CD14-positive monocyte (primary cell): ENCODE measurements around the gene CENPX. TPM values are rescaled to one million over a fixed set of nuclear protein-coding genes. Genes with fewer than 3 reads are reported as not detected.

Source experiments
- DNase-seq, 3 donors: peaks; one replicate each; pipeline ENCODE4 v3.0.0-alpha.2; 2011 to 2022
- H2AFZ ChIP-seq: 2 replicates; pipeline ENCODE4 v1.6.0; 2012; ENCODE audit warnings: mild to moderate bottlenecking, low read depth, low read length, inconsistent platforms; ENCODE audit not compliant: insufficient read depth, poor library complexity, severe bottlenecking
- H3K27ac ChIP-seq, 2 donors: 1 replicate in 1 of 2; 2 replicates in 1 of 2; pipeline ENCODE4 v1.5.1; 2012 to 2013; ENCODE audit warnings: low read length in 2 of 2, control low read depth in 1 of 2, inconsistent platforms in 1 of 2, low read depth in 1 of 2, mild to moderate bottlenecking in 1 of 2
- H3K27me3 ChIP-seq, 2 donors: one replicate each; pipeline versions ENCODE4 v1.6.0 to v1.6.1; 2011 to 2013; ENCODE audit warnings: low read length in 2 of 2; ENCODE audit not compliant: control insufficient read depth in 2 of 2, insufficient read depth in 2 of 2
- H3K36me3 ChIP-seq, 2 donors: replicated peaks in 1 of 2; 1 replicate in 1 of 2; 2 replicates in 1 of 2; pipeline versions ENCODE4 v1.5.1 to v1.6.1; 2012 to 2013; ENCODE audit warnings: low read length in 2 of 2, control low read depth in 1 of 2, inconsistent platforms in 1 of 2, mild to moderate bottlenecking in 1 of 2; ENCODE audit not compliant: insufficient read depth in 2 of 2, control insufficient read depth in 1 of 2
- H3K4me1 ChIP-seq, 2 donors: 1 replicate in 1 of 2; 2 replicates in 1 of 2; pipeline versions ENCODE4 v1.5.1 to v1.6.1; 2012 to 2013; ENCODE audit warnings: low read length in 2 of 2, control low read depth in 1 of 2, inconsistent platforms in 1 of 2, mild to moderate bottlenecking in 1 of 2, moderate library complexity in 1 of 2; ENCODE audit not compliant: insufficient read depth in 2 of 2, control insufficient read depth in 1 of 2
- H3K4me2 ChIP-seq: replicated peaks from 2 replicates; pipeline ENCODE3; 2012; ENCODE audit warnings: low read length, moderate library complexity, mild to moderate bottlenecking; ENCODE audit not compliant: poor library complexity, severe bottlenecking; ENCODE audit errors: extremely low read depth
- H3K4me3 ChIP-seq, 3 experiments: fragments of 200-600 bp in 1 of 3; sonication (generic) in 1 of 3; replicated peaks in 1 of 3; 1 replicate in 2 of 3; 2 replicates in 1 of 3; pipeline ENCODE4 v1.5.1; 2011 to 2013; ENCODE audit warnings: low read length in 3 of 3, mild to moderate bottlenecking in 3 of 3, control low read depth in 2 of 3, low read depth in 2 of 3, inconsistent platforms in 1 of 3, moderate library complexity in 1 of 3
- H3K79me2 ChIP-seq: 2 replicates; pipeline ENCODE4 v1.6.0; 2012; ENCODE audit warnings: mild to moderate bottlenecking, control low read depth, inconsistent platforms, low read length, moderate library complexity; ENCODE audit not compliant: insufficient read depth
- H3K9ac ChIP-seq: 2 replicates; pipeline ENCODE4 v1.6.0; 2017; ENCODE audit warnings: low read length, mild to moderate bottlenecking; ENCODE audit not compliant: insufficient read depth, poor library complexity, severe bottlenecking
- H3K9me3 ChIP-seq, 2 donors: replicated peaks in 1 of 2; 1 replicate in 1 of 2; 2 replicates in 1 of 2; pipeline versions ENCODE4 v1.5.1 to v1.6.1; 2012 to 2013; ENCODE audit warnings: low read length in 2 of 2, control low read depth in 1 of 2; ENCODE audit not compliant: control insufficient read depth in 1 of 2, insufficient read depth in 1 of 2
- H4K20me1 ChIP-seq: 2 replicates; pipeline ENCODE4 v1.6.0; 2012; ENCODE audit warnings: mild to moderate bottlenecking, low read length, control low read depth, moderate library complexity; ENCODE audit not compliant: insufficient read depth
- H3K27ac Mint-ChIP-seq, 7 donors: one replicate each; pipeline ENCODE4 v1.8.0; 2020; ENCODE audit warnings: mild to moderate bottlenecking in 7 of 7, mixed read lengths in 7 of 7, moderate library complexity in 6 of 7, inconsistent platforms in 2 of 7
- H3K27me3 Mint-ChIP-seq, 3 donors: one replicate each; pipeline ENCODE4 v1.8.0; 2021 to 2022; ENCODE audit warnings: low read depth in 3 of 3, mild to moderate bottlenecking in 3 of 3, mixed read lengths in 3 of 3, moderate library complexity in 3 of 3, inconsistent platforms in 1 of 3
- H3K36me3 Mint-ChIP-seq, 2 donors: one replicate each; pipeline ENCODE4 v1.8.0; 2020; ENCODE audit warnings: mixed read lengths in 2 of 2, inconsistent platforms in 1 of 2, mild to moderate bottlenecking in 1 of 2
- H3K4me1 Mint-ChIP-seq: one replicate; pipeline ENCODE4 v1.8.0; 2020; ENCODE audit warnings: mild to moderate bottlenecking, mixed read lengths
- H3K4me3 Mint-ChIP-seq, 2 donors: one replicate each; pipeline ENCODE4 v1.8.0; 2020; ENCODE audit warnings: mild to moderate bottlenecking in 2 of 2, mixed read lengths in 2 of 2, moderate library complexity in 1 of 2
- H3K9me3 Mint-ChIP-seq, 7 donors: one replicate each; pipeline ENCODE4 v1.8.0; 2020 to 2022; ENCODE audit warnings: mixed read lengths in 7 of 7, mild to moderate bottlenecking in 6 of 7, moderate library complexity in 6 of 7, inconsistent platforms in 2 of 7
- WGBS: methylation state at CpG from one replicate; pipeline ENCODE4 v1.1.5; 2013; ENCODE audit warnings: missing lambda C conversion rate; ENCODE audit not compliant: insufficient coverage; 5-methylcytosine and 5-hydroxymethylcytosine counted together
- intact Hi-C, 2 donors: fragments of 100-400 bp; cut with micrococcal nuclease; formaldehyde crosslinking; loops; one replicate each; pipeline versions ENCODE4 v1.15.0 to v1.15.1; 2023
- polyA plus RNA-seq, 3 donors: library from polyadenylated mRNA; depleted of rRNA in 1 of 3; unstranded in 2 of 3; stranded (reverse) in 1 of 3; fragments of 300-500 nt in 2 of 3; fragments of >200 nt in 1 of 3; fragmentation: Illumina TruSeq in 2 of 3; gene quantifications; 1 replicate in 2 of 3; 2 replicates in 1 of 3; pipeline ENCODE4 v1.2.3, GENCODE V29; 2012 to 2021
- TF ChIP-seq, protein P1 (sequence below): fragments of 200-600 bp; IDR thresholded peaks from one replicate; pipeline ENCODE4 v1.8.0; 2022; ENCODE audit warnings: antibody characterized with exemption, mild to moderate bottlenecking

CENPX gene
- polyA plus RNA-seq, 3 donors: 47.7 to 57.0 (median 55.9) TPM

DNA sequence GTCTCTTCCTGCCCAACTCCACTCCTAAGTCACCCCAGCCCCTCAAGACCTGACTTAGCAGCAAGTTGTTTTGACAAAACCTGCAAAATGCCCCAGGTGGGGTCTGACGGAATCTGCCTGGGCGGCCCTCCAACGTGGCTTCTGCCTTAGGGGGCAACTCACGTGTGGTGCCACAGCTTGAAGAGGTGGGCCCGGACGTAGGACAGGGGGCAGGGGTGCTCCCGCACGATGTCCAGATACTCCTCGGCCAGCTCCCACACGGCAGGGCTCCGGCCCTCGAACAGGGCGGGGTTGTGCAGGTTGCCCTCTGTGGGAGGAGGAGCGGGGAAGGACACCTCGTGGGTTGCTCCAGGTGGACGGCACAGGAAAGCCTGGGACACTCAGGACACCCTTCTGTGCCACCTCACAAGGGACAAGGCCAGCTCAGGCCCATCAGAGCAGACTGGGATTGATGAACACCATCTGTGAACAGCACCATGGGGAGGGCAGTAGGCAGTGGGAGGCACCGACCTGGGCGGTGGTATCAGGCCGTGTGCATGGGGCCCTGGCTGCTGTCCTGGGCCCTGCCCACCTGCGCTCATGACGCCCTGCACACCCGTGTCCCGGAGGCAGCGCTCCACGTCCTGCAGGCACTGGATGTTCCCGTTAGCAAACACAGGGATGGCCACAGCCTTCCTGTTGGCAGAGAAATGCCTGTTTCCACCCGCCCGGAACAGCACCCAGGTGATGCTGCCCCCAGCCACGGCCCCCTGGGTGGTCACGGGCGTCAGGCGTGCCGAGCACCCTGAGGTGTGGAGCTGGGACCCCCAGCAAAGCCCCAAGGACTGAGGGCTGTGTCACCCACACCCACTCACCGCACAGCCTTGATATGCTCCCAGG is 38.6 kb upstream of the CENPX start:
- no peak overlapping the region for H3K4me3 Mint-ChIP-seq
- intact Hi-C loops: no loop called here
- peaks cover 23 to 52% of the 10 kb centered on the region in 2 donors for H3K36me3 Mint-ChIP-seq
- H3K27ac Mint-ChIP-seq: no peak overlapping the region
- peaks cover 19% of the 10 kb centered on the region for H3K4me1 Mint-ChIP-seq
- H3K9me3 Mint-ChIP-seq: peaks cover 0 to 2% (median 0%) of the 10 kb centered on the region in 7 donors
- no peak overlapping the region for H3K27ac ChIP-seq
- peaks cover 12% of the 10 kb centered on the region for H4K20me1 ChIP-seq
- no peaks in the 10 kb centered on the region for H3K27me3 Mint-ChIP-seq
- WGBS: 93% methylated on average over 30 of the region's 34 CpGs
- no peaks in the 10 kb centered on the region for H3K27me3 ChIP-seq
- no peak overlapping the region for H3K9ac ChIP-seq
- H3K36me3 ChIP-seq: peaks cover 74% of the 10 kb centered on the region in 2 donors
- H3K4me1 ChIP-seq: peaks cover 18 to 26% of the 10 kb centered on the region in 2 donors
- peaks cover 18% of the 10 kb centered on the region for H3K79me2 ChIP-seq
- H3K4me3 ChIP-seq: no peak overlapping the region
- no peak overlapping the region for H3K4me2 ChIP-seq
- DNase-seq: no peak
- TF ChIP-seq, protein P1, sequence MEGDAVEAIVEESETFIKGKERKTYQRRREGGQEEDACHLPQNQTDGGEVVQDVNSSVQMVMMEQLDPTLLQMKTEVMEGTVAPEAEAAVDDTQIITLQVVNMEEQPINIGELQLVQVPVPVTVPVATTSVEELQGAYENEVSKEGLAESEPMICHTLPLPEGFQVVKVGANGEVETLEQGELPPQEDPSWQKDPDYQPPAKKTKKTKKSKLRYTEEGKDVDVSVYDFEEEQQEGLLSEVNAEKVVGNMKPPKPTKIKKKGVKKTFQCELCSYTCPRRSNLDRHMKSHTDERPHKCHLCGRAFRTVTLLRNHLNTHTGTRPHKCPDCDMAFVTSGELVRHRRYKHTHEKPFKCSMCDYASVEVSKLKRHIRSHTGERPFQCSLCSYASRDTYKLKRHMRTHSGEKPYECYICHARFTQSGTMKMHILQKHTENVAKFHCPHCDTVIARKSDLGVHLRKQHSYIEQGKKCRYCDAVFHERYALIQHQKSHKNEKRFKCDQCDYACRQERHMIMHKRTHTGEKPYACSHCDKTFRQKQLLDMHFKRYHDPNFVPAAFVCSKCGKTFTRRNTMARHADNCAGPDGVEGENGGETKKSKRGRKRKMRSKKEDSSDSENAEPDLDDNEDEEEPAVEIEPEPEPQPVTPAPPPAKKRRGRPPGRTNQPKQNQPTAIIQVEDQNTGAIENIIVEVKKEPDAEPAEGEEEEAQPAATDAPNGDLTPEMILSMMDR: no peak
- H3K9me3 ChIP-seq: no peaks in the 10 kb centered on the region
- no peak overlapping the region for H2AFZ ChIP-seq

DNA sequence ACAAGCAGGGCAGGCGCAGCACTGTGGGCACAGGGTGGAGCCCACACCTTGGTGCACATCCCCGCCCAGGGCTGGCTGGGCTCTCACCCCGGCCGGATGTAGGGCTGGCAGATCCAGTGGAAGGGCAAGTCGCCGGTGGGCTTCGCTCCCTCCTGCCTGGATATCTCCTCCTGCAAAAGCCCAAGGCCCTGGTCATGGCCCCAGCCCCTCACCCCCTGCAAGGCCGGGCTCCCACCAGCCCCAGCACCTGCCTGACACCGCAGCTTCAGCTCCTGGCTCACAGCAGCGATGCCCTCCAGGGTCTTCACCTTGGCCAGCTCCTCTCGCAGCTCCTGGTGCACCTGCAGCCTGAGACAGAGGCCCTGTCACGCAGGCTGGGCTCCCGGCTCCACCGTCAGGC is 37.9 kb upstream of the CENPX start:
- peaks cover 12% of the 10 kb centered on the region for H4K20me1 ChIP-seq
- H3K4me2 ChIP-seq: no peak overlapping the region
- H3K4me3 ChIP-seq: no peak overlapping the region
- H3K27ac ChIP-seq: no peak overlapping the region
- H2AFZ ChIP-seq: no peak overlapping the region
- no peaks in the 10 kb centered on the region for H3K27me3 ChIP-seq
- Mint-ChIP-seq H3K4me1 (peaks cover 15% of the 10 kb centered on the region), H3K36me3 (peaks cover 27 to 59% of the 10 kb centered on the region in 2 donors), H3K27ac (no peak overlapping the region), H3K9me3 (no peaks in the 10 kb centered on the region), H3K27me3 (no peaks in the 10 kb centered on the region), H3K4me3 (no peak overlapping the region)
- no peaks in the 10 kb centered on the region for H3K9me3 ChIP-seq
- peaks cover 14% of the 10 kb centered on the region for H3K79me2 ChIP-seq
- intact Hi-C loops: no loop called here
- TF ChIP-seq, protein P1: no peak
- no peak overlapping the region for H3K9ac ChIP-seq
- peaks cover 81% of the 10 kb centered on the region in 2 donors for H3K36me3 ChIP-seq
- DNase-seq: no peak
- 92% methylated on average over 14 of the region's 14 CpGs for WGBS
- H3K4me1 ChIP-seq: peaks cover 13 to 20% of the 10 kb centered on the region in 2 donors
